Neuronal stem cell (in vitro differentiated cells): Measurements from ENCODE around the gene KIAA0930.
A peak's percentile ranks its signal among the peaks of the same experiment; 100 is the strongest.

ENCODE experiments used
- DNase-seq: peaks from one replicate; pipeline ENCODE4 v3.0.0-alpha.2; 2013; ENCODE audit warnings: low spot score
- H2AFZ ChIP-seq: one replicate; pipeline ENCODE4 v1.6.1; 2013; ENCODE audit warnings: mild to moderate bottlenecking, low read length, inconsistent platforms
- H2AK5ac ChIP-seq: 2 replicates; pipeline ENCODE4 v1.6.1; 2013; ENCODE audit warnings: low read depth, mild to moderate bottlenecking, inconsistent platforms, low read length, moderate library complexity, mixed read lengths
- H2BK120ac ChIP-seq: 2 replicates; pipeline ENCODE4 v1.6.1; 2013; ENCODE audit warnings: low read depth, mild to moderate bottlenecking, inconsistent platforms, low read length, moderate library complexity, mixed read lengths
- H2BK12ac ChIP-seq: one replicate; pipeline ENCODE4 v1.6.1; 2013; ENCODE audit warnings: low read length, inconsistent platforms
- H2BK15ac ChIP-seq: 2 replicates; pipeline ENCODE4 v1.6.1; 2013; ENCODE audit warnings: mild to moderate bottlenecking, low read length, inconsistent platforms, mixed read lengths
- H2BK5ac ChIP-seq: one replicate; pipeline ENCODE4 v1.6.1; 2013; ENCODE audit warnings: inconsistent platforms, mild to moderate bottlenecking, low read length, moderate library complexity
- H3K14ac ChIP-seq: one replicate; pipeline ENCODE4 v1.6.1; 2013; ENCODE audit warnings: low read length, inconsistent platforms
- H3K18ac ChIP-seq: 2 replicates; pipeline ENCODE4 v1.6.1; 2013; ENCODE audit warnings: low read length, inconsistent platforms
- H3K23ac ChIP-seq: 2 replicates; pipeline ENCODE4 v1.6.1; 2013; ENCODE audit warnings: low read depth, mild to moderate bottlenecking, mixed read lengths, low read length, inconsistent platforms; ENCODE audit not compliant: poor library complexity
- H3K27ac ChIP-seq: replicated peaks from 3 replicates; pipeline ENCODE4 v1.5.1; 2013; ENCODE audit warnings: low read length, inconsistent platforms
- H3K27me3 ChIP-seq, 3 experiments: 2 replicates each; pipeline ENCODE4 v1.6.1; 2013; ENCODE audit warnings: low read length in 3 of 3, mild to moderate bottlenecking in 2 of 3, inconsistent platforms in 1 of 3, low read depth in 1 of 3, mixed read lengths in 1 of 3, moderate library complexity in 1 of 3; ENCODE audit not compliant: control insufficient read depth in 3 of 3, insufficient read depth in 3 of 3
- H3K36me3 ChIP-seq, 2 donors: replicated peaks in 1 of 2; 2 replicates each; pipeline ENCODE4 v1.6.1; 2013; ENCODE audit warnings: low read length in 2 of 2; ENCODE audit not compliant: control insufficient read depth in 2 of 2, insufficient read depth in 2 of 2
- H3K4ac ChIP-seq: 2 replicates; pipeline ENCODE4 v1.6.1; 2013; ENCODE audit warnings: inconsistent platforms, mild to moderate bottlenecking, low read length, moderate library complexity
- H3K4me1 ChIP-seq, 2 donors: 1 replicate in 1 of 2; 2 replicates in 1 of 2; pipeline ENCODE4 v1.6.1; 2013; ENCODE audit warnings: low read length in 2 of 2, low read depth in 1 of 2; ENCODE audit not compliant: control insufficient read depth in 2 of 2, insufficient read depth in 1 of 2
- H3K4me2 ChIP-seq: one replicate; pipeline ENCODE4 v1.6.1; 2013; ENCODE audit warnings: mild to moderate bottlenecking, low read length, inconsistent platforms; ENCODE audit not compliant: insufficient read depth, poor library complexity, severe bottlenecking
- H3K4me3 ChIP-seq, 2 donors: 2 replicates each; pipeline ENCODE4 v1.5.1; 2013; ENCODE audit warnings: low read length in 2 of 2, mild to moderate bottlenecking in 2 of 2, inconsistent platforms in 1 of 2, moderate library complexity in 1 of 2
- H3K79me1 ChIP-seq: one replicate; pipeline ENCODE4 v1.6.1; 2013; ENCODE audit warnings: low read depth, mild to moderate bottlenecking, inconsistent platforms, low read length, moderate library complexity
- H3K9ac ChIP-seq: one replicate; pipeline ENCODE4 v1.6.1; 2013; ENCODE audit warnings: mild to moderate bottlenecking, low read depth, low read length, inconsistent platforms; ENCODE audit not compliant: poor library complexity
- H3K9me3 ChIP-seq, 2 donors: replicated peaks in 1 of 2; 2 replicates each; pipeline versions ENCODE3 to v1.6.1; 2013; ENCODE audit warnings: low read length in 2 of 2, mild to moderate bottlenecking in 2 of 2, inconsistent platforms in 1 of 2, low read depth in 1 of 2, mixed read lengths in 1 of 2, moderate library complexity in 1 of 2; ENCODE audit not compliant: control insufficient read depth in 2 of 2, insufficient read depth in 1 of 2
- H4K8ac ChIP-seq: one replicate; pipeline ENCODE4 v1.6.1; 2013; ENCODE audit warnings: low read depth, mild to moderate bottlenecking, inconsistent platforms, low read length, moderate library complexity
- H4K91ac ChIP-seq: one replicate; pipeline ENCODE4 v1.6.1; 2013; ENCODE audit warnings: low read length, low read depth, mild to moderate bottlenecking, inconsistent platforms; ENCODE audit not compliant: poor library complexity
- WGBS, 2 donors: extraction: QIAGEN DNeasy Blood & Tissue Kit; methylation state at CpG; one replicate each; pipeline ENCODE4 v1.1.7; 2013; ENCODE audit warnings: missing lambda C conversion rate in 2 of 2, mixed read lengths in 1 of 2; ENCODE audit not compliant: insufficient read length in 2 of 2, insufficient replicate concordance in 1 of 2; ENCODE audit errors: extremely low coverage in 2 of 2; 5-methylcytosine and 5-hydroxymethylcytosine counted together

The KIAA0930 gene

DNA sequence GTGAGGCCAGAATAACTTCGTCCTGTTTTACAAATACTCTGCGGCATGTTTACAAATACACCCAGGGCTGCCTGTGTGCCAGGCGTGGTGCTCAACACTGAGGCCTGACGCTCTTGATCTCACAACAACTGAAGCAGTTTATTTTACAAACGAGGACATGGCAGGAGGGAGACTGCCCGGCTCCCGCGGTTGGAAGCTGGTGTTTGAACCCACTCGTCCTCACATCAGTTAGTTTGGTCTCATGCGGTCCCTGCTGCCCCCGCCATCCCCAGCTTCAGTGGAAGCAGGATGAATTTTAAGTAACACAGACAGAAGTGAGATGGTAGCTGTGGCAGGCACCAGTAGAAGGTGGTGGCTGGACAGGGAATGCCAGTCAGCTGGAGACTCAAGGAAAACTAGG, 16.4 kb downstream of the KIAA0930 start:
- Histone ChIP-seq H3K23ac (no peak overlapping the region), H3K4me1 (peaks cover 17 to 26% of the 10 kb centered on the region in 2 donors), H2AK5ac (peak overlapping the region; percentile 97), H3K79me1 (peaks cover 3% of the 10 kb centered on the region), H4K8ac (no peak overlapping the region), H2BK5ac (peak overlapping the region; percentile 57), H3K9ac (no peak overlapping the region), H3K27me3 (no peaks in the 10 kb centered on the region), H3K9me3 (no peaks in the 10 kb centered on the region), H3K4me2 (no peak overlapping the region), H2AFZ (no peak overlapping the region), H3K4ac (no peak overlapping the region), H3K4me3 (no peak overlapping the region), H2BK12ac (no peak overlapping the region), H3K27ac (no peak overlapping the region), H3K18ac (peak overlapping the region; percentile 89), H2BK15ac (peak overlapping the region; percentile 32), H3K14ac (no peak overlapping the region), H4K91ac (no peak overlapping the region), H3K36me3 (peaks cover 0 to 1% of the 10 kb centered on the region in 2 donors), H2BK120ac (no peak overlapping the region)
- DNase-seq = no peak
- WGBS, 2 donors = no CpG with 5 or more reads among the region's 11 CpGs

DNA sequence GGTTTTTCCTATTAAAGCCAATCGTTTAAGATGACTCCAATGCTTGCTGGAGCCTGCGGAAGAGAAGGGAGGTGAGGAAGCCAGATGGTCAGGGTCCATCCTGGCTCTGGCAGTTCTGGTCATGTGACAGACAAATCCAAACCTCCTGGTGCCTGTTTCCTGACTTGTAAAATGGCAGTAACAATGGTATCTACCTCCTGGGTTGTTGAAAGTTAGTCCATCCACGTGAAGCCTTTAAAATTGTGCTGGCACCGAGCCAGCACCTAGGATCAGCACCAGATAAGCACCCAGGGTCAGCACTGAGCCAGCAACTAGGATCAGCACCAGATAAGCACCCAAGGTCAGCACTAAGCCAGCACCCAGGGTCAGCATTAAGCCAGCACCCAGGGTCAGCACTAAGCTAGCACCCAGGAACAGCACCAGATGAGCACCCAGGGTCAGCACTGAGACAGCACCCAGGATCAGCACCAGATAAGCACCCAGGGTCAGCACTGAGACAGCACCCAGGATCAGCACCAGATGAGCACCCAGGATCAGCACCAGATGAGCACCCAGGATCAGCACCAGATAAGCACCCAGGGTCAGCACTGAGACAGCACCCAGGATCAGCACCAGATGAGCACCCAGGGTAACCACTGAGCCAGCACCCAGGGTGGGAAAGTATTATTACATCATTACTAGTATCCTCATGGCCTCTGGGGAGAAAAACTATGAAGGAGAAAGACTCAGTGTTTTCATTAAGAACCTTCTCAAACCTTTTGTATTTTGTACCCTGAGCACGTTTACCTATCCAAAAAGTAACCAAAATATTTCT, 17.2 kb downstream of the KIAA0930 start:
- WGBS, 2 donors = no CpG with 5 or more reads among the region's 5 CpGs
- DNase-seq = no peak
- H3K4ac ChIP-seq = no peak overlapping the region

DNA sequence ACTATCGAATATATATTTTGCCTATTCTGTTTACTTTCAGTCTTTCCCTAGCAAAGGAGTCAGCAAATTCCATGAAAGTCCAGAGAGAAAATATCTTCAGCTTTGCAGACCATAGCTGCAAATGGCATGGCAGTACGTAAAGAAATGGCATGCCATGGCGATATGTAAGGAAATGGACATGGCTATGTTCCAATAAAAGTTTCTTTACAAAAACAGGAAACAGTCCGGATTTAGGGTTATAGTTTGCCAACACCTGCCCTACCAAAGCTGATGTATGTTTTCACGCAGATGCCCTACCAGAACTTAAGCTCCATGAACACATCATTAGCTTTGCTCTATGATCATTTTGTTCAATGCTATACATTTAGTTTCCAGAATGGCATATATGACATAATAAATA, 19.5 kb downstream of the KIAA0930 start:
- Histone ChIP-seq H4K91ac (no peak overlapping the region), H2BK12ac (no peak overlapping the region), H4K8ac (no peak overlapping the region), H3K23ac (no peak overlapping the region), H2BK5ac (no peak overlapping the region), H2AFZ (no peak overlapping the region), H3K18ac (no peak overlapping the region), H3K79me1 (no peaks in the 10 kb centered on the region), H2AK5ac (no peak overlapping the region), H3K27ac (no peak overlapping the region), H3K14ac (no peak overlapping the region), H3K4me3 (no peak overlapping the region), H2BK15ac (no peak overlapping the region), H3K4ac (no peak overlapping the region), H3K9me3 (no peaks in the 10 kb centered on the region), H2BK120ac (no peak overlapping the region), H3K27me3 (no peaks in the 10 kb centered on the region), H3K9ac (no peak overlapping the region), H3K36me3 (peaks cover 0 to 1% of the 10 kb centered on the region in 2 donors), H3K4me1 (peaks cover 25 to 27% of the 10 kb centered on the region in 2 donors), H3K4me2 (no peak overlapping the region)
- no CpG with 5 or more reads among the region's 5 CpGs for WGBS, 2 donors
- no peak for DNase-seq

More for the DNA sequence above, 17.2 kb downstream of the KIAA0930 start:
- Histone ChIP-seq H2BK15ac (no peak overlapping the region), H2AFZ (no peak overlapping the region), H3K4me2 (no peak overlapping the region), H4K91ac (no peak overlapping the region), H3K9ac (no peak overlapping the region), H3K14ac (no peak overlapping the region), H3K36me3 (peaks cover 0 to 1% of the 10 kb centered on the region in 2 donors), H3K18ac (no peak overlapping the region), H3K4me1 (peaks cover 21 to 29% of the 10 kb centered on the region in 2 donors), H2BK120ac (no peak overlapping the region), H2AK5ac (no peak overlapping the region), H3K4me3 (no peak overlapping the region), H3K79me1 (peaks cover 3% of the 10 kb centered on the region), H4K8ac (no peak overlapping the region), H2BK5ac (no peak overlapping the region), H2BK12ac (no peak overlapping the region), H3K27ac (no peak overlapping the region), H3K27me3 (no peaks in the 10 kb centered on the region), H3K9me3 (no peaks in the 10 kb centered on the region), H3K23ac (no peak overlapping the region)

DNA sequence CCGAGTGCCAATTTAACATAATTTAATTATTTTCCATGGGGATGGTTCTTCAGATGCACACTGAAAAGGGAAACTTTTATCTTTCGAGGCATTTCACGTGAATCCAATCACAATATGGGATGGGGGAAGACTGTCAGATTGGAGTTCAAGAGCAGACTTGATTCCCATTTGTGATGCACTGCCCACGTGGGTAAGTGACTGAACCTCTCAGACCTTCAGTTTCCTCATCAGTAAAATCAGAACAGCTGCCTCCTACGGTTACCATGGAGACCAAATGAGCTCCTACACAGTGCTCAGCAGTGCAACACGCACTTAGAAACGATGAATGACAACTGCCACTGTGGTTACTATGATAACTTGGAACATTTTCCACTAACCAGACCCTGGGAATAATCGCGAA, 21.7 kb downstream of the KIAA0930 start:
- H3K27ac ChIP-seq = no peak overlapping the region
- WGBS, 2 donors = no CpG with 5 or more reads among the region's 9 CpGs
- no peak for DNase-seq

More for the DNA sequence above, 21.7 kb downstream of the KIAA0930 start:
- no peak overlapping the region for H3K9ac ChIP-seq
- no peak overlapping the region for H2BK5ac ChIP-seq
- no peak overlapping the region for H4K8ac ChIP-seq
- H3K27me3 ChIP-seq = no peaks in the 10 kb centered on the region
- H3K18ac ChIP-seq = no peak overlapping the region
- H3K4ac ChIP-seq = no peak overlapping the region
- H3K4me3 ChIP-seq = no peak overlapping the region
- no peak overlapping the region for H3K4me2 ChIP-seq
- H3K36me3 ChIP-seq = no peaks in the 10 kb centered on the region
- H3K9me3 ChIP-seq = no peaks in the 10 kb centered on the region
- no peak overlapping the region for H2BK12ac ChIP-seq
- H2BK120ac ChIP-seq = no peak overlapping the region
- H3K14ac ChIP-seq = no peak overlapping the region
- H3K23ac ChIP-seq = no peak overlapping the region
- no peak overlapping the region for H2BK15ac ChIP-seq
- peaks cover 7 to 13% of the 10 kb centered on the region in 2 donors for H3K4me1 ChIP-seq
- H2AFZ ChIP-seq = no peak overlapping the region
- H3K79me1 ChIP-seq = no peaks in the 10 kb centered on the region
- no peak overlapping the region for H2AK5ac ChIP-seq
- H4K91ac ChIP-seq = no peak overlapping the region
